Esophagus muscularis mucosa (tissue), 2 donors: ENCODE results near the gene TMEM82.

Experiments used
- POLR2A ChIP-seq: fragments of 450-650 bp; IDR thresholded peaks from one replicate; pipeline ENCODE4 v1.6.1; 2017; ENCODE audit warnings: antibody characterized with exemption, moderate library complexity, mild to moderate bottlenecking, low read depth
- POLR2AphosphoS5 ChIP-seq, 2 donors: sonication (generic); formaldehyde crosslinking; IDR thresholded peaks; one replicate each; pipeline ENCODE4 v1.6.1; 2017; ENCODE audit warnings: antibody characterized with exemption in 2 of 2

DNA sequence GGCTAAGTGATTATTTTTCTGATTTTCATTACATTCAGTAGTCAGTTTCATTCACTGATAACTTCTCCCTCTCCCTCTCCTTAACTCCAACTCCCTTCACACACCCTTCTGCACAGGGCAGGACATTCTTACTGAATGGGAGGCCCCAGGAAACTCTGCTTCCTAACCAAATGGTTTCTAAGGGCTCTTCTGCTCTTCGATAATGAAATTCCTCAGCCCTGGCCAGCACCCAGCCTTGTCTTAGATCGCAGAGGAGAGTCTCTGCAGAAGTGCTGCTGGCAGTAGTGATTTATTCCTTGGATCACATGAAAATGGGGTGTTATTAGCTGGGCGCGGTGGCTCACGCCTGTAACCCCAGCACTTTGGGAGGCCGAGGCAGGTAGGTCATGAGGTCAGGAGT is 41.8 kb upstream of the TMEM82 start:
- TF ChIP-seq POLR2AphosphoS5 (IDR thresholded peaks at IDR 0.05) (no peak), POLR2A (no peak)
